Adipose tissue (tissue), 3 donors: ENCODE measurements around the gene ZDHHC21. TPM values are rescaled to one million over a fixed set of nuclear protein-coding genes. Genes with fewer than 3 reads are reported as not detected.

Experiments
- H3K27ac ChIP-seq: one replicate; pipeline ENCODE4 v1.5.1; 2013; ENCODE audit warnings: low read depth, low read length
- WGBS, 3 donors: extraction: QIAGEN DNeasy Blood & Tissue Kit; methylation state at CpG; one replicate each; pipeline ENCODE4 v1.1.7; 2013; 5-methylcytosine and 5-hydroxymethylcytosine counted together
- polyA plus RNA-seq, 3 donors: library from polyadenylated mRNA; stranded (reverse); fragments of 200-250 nt; gene quantifications; one replicate each; pipeline ENCODE4 v1.2.3, GENCODE V29; 2013
- donor health status: healthy with polysubstance abuse.
- donor health status: Bipolar disorder and iron deficiency.
- donor health status: healthy.

The ZDHHC21 gene
- polyA plus RNA-seq, 3 donors = 1.5 to 2.3 (median 1.9) TPM

DNA sequence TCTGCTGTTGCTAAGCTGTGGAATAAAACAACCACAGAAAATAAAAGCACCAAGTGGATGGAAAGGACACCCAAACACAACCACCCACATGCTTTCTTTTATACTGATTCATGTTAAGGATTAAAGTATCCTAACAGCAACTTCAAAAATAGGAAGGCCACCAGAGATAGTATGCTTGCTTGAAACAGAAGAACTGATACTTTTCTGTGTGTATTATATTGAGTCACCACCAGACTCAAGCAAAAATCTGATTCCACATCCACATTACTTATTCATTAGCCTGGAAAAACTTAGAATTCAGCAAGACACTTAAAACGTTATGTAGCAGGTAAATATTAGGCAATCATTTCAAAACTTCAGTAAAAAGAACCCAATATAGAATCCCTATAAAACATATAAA lies 52.3 kb downstream of the ZDHHC21 start:
- WGBS, 3 donors = 67 to 80% (median 72%) methylated on average over 1 of the region's 1 CpG
- H3K27ac ChIP-seq = no peak overlapping the region

DNA sequence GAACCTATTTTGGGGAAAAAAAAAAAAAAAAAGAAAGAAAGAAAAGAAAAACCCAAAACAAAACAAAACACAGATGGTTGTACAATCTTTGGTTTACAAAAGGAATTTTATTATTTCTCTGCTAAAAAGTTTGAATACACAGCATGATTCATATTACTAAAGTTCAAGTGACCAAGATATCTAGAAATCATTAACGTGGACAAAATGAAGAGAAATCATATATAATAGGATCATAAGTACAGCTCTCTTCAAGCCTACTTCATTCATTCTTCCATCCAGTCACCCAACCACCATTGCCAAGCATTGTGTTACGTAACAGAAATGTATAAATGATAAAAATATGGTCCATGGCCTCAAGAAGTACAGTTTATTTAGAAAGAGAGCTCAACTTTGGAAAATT lies 52.9 kb downstream of the ZDHHC21 start:
- no peak overlapping the region for H3K27ac ChIP-seq
- WGBS, 3 donors = 90 to 92% (median 92%) methylated on average over 2 of the region's 2 CpGs

DNA sequence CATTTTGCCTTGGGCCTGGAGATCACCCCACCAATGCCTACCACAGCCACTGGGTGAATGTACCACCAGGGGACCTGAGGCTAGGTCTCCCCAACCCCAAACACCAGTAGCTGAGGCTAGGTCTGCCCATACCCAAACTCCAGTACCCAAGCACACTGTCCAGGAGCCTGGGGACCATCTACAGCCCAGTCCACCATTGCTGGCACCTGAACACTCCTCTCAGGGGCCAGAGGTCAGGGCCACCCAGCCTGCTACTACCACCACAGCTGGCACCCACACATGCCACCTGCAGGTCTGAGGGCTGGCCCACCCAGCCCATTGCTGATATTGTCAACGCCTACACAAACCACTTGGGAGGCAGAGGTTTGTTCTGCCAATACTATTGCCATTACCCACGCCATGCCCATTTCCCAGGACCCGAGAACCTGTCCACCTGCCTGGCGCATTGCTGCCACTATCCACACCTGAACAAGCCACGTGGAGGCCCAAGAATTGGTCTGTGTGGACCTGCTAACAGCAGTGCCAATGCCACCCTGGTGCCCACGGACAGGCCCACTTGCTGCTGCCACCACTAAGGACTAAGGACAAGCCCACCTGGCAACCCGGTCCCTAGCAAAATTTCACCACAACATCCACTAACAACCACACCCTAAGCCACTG lies 59.2 kb downstream of the ZDHHC21 start:
- H3K27ac ChIP-seq = no peak overlapping the region
- WGBS, 3 donors = 96 to 98% (median 98%) methylated on average over 7 of the region's 7 CpGs

DNA sequence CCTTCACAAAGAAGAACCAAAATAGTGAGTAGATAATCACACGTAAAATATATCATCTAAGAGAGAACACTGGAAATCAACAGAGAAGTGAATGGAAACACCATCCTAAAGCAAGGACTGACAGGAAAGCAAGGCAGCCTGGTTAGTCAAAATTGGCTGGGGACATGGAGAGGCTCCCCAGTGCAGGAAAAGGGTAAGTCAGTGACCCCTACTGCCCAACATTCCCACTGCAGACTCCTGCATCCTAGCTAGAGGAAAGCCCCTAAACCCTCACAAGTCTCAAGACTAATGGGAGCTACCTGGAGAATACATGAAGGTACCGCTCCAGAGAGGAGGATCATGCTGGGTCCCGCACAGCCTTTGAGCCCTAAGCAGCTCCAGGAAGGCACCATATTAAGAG lies 60.1 kb downstream of the ZDHHC21 start:
- H3K27ac ChIP-seq = no peak overlapping the region
- WGBS, 3 donors = 97 to 99% (median 99%) methylated on average over 3 of the region's 3 CpGs

DNA sequence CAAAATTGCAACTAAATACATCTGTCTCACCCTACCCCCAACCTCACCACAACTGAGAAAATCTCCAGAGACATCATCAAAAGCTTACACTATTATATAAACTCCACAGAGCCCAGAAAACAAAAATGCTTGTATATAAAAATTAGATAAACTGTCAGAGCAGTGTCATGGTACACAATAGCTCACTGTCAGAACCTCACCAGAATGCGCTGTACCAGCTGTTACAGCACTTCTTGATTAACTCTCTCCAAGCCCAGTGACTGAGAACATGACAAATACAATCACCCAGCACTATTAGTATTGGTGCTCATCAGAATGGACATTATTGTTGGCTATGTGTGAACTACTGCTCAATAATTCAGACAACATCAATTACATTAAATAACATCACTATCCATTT lies 65.7 kb downstream of the ZDHHC21 start:
- 24 to 92% (median 88%) methylated on average over 1 of the region's 1 CpG for whole genome bisulfite sequencing, 3 donors
- no peak overlapping the region for H3K27ac ChIP-seq

DNA sequence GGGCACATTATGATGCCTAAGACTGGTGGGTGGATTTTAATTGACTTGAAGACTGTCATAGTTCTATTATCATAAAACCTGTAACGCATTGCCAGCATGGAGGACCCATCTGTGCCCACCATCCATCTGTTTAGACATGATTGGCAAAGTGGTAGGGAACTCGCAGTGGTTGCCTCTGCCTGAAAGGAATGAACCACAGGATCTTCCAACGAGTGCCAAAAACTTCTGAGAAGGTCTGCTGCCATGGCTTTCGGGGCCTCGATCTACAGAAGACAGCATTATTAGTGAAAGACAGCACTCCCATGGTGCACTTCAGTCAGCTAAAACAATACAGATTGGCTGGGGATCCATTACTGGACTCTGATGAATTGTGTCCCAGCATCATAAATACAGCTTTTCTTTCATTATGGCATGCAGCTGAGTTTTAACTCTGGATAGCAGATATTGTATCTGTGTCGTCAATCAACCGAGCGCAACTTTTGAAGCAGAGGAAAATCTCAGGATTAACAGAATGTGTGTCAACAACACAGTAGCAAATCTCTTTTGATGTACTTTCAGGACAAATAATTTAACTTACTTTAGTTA lies 74.3 kb downstream of the ZDHHC21 start:
- 79 to 96% (median 94%) methylated on average over 8 of the region's 8 CpGs for WGBS, 3 donors
- H3K27ac ChIP-seq = no peak overlapping the region

DNA sequence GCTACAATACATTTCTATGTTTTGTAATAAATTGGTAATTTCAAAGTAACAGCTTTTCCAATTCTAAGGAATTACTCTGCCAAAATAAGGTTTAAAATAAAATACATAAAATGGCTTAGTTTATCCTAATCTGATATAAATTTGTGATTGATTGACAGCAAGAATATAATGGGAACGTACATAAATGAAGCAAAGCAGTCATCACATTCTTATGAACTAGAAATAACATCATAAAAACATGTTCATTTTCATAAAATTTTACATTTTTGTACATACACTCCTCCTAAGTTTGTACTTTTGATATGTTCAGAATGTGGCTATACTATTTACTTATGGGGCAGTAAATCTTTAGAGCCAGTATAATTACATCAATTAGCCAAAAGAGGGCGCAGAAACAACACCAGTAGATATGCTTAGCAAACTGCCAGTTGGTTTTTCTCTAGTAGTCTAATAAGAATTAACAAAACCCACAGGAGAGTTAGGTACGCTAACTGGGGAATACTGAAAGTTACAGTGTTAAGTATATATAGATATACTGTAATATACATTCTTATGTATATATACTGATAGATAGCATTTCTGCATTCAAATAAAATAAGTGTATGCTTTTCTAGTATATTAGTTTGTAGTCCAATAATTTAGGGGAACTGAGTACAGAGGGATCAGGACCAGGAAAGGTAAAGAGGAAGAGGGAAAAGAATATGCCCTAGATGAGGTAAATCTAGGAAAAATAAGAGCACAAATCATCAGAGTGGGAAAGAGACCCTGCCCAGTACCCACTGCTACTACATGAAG lies 76.8 kb downstream of the ZDHHC21 start:
- H3K27ac ChIP-seq = no peak overlapping the region

DNA sequence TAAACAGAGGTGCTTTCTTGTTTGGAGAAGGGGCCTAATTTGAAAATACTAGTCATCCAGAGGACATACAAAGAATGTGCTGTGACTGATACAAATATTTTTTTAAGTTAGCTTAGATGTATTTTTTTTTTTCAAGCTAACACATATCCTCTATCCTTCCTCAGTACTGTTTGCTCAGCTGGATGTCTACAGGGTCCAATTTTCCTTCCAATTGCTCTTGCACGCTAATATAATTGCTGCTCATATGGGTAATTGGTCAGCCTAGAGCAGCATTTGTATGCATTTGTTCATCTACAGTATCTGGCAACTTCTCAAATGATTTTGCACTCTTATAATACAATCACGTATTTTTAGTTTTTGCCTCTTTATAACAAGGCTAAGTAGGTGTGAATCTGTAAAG lies 84.7 kb downstream of the ZDHHC21 start:
- H3K27ac ChIP-seq = no peak overlapping the region
- WGBS, 3 donors = 79 to 95% (median 88%) methylated on average over 2 of the region's 2 CpGs

More for the DNA sequence above, 76.8 kb downstream of the ZDHHC21 start:
- WGBS, 3 donors = 51 to 58% (median 55%) methylated on average over 3 of the region's 3 CpGs

DNA sequence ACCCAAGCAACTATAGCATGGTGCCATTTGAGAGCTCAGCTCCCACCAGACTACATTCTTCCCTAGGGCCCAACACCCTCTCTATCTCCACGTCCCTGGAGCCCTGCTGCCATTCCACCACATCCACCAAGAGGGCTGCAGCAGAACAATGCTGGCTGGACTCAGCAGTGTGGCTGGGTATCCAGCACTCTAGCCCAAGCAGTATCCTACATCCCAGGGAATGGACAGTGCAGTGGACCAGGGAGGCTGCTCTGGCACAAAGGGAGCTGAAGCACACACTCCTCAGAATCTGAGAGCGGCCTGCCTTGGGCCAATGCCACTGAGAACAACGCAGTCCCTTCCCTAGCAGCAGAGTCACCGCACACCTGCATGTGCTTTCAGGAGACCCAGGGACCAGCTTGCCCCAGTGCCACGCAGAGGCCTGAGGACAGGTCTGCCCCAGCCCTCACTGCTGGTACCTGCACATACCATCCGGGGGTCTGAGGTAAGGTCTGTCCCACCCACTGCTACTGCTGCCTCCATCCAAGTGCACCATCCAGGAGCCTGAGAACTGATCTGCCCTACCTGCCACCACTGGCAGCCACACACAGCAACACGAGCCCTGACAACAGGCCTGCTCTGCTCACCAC lies 95.9 kb downstream of the ZDHHC21 start:
- H3K27ac ChIP-seq = no peak overlapping the region
- 95 to 99% (median 98%) methylated on average over 7 of the region's 7 CpGs for WGBS, 3 donors

DNA sequence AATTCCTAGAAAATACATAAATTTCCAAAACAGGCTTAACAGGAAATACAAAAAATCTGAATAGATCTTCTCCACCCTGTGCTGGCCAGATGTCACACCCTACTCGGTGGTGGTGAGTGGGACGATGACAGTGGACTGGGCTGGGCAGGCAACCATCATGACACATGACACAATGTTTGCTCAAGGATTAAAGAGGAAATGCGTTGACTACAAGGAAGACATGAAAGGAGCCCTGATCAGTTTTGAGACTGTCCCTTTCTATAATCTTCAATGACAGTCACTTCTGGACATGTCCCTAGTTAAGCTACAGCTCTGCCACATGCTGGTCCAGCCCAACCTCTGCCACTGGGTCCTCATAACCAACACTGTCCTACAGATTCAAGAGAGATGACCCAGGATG lies 99.8 kb downstream of the ZDHHC21 start:
- no peak overlapping the region for H3K27ac ChIP-seq
- 91 to 94% (median 91%) methylated on average over 3 of the region's 3 CpGs for WGBS, 3 donors

DNA sequence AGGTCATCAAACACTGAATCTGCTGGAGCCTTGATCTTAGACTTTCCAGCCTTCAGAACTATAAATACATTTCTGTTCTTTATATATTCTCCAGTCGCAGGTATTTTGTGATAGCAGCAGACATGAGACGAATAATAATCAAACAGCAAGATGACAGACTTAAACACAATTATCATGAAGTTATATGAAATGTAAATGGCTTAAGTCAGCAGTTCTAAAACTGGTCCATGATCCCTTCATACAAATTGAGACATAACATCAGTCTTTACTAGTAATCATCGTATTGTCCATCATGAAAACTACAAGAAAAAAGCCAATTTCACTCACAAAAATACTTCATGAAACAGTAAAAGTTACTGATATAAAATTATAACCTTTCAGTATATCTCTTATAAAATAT lies 101.8 kb downstream of the ZDHHC21 start:
- 82 to 97% (median 96%) methylated on average over 3 of the region's 3 CpGs for WGBS, 3 donors
- no peak overlapping the region for H3K27ac ChIP-seq

DNA sequence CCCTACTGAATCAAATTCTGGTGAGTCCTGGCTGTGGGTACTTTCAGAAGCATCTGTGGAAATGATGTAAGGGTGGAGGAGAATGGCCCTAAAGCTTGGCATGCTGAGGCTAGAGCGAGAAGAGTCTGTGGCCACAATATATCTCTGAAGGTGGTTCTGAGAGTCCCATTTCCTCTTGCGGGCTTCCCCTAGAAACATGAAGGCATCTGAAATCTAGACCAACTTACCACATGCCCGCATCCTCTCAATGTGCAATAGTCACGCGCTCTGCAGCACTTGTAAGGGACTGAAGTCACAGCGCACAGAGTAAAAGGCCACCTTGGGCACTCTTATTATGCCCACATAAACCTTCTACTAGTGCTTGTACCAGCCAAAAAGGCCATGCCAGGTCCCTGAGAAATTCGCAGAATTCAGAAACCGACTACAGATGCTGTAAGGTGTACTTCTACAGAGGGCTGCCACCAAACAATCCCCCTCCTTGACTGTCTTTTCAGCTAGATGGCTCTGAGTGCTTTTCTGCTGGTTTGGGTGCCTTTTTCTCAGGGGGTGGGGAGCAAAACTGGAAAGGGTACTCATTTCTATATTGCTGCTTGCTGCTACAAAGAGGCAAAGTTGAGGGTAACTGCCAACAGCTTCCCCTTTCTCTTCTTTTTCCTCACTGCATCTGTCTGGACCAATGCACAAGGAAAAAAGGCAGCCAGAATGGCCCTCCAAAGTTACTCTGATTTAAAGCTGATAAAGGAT lies 107.3 kb downstream of the ZDHHC21 start:
- WGBS, 3 donors = 73 to 92% (median 82%) methylated on average over 8 of the region's 8 CpGs
- no peak overlapping the region for H3K27ac ChIP-seq

DNA sequence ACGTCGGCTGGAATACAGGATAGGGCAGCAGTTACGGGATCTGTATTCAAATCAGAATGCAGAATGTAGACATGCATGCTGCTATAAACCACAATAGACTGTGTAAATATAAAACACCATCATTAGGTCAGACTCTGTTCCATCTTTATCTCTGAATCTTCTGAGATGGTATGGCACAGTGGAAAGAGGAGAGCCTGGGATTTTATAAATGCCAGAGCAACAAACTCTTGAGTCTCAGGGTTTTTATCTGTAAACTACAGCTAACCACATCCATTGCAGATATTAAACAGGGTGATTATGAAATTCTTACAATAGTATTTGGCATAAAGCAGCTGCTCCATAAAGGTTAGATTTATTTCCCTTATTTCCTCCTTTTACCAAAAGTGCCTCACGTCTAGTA lies 108.7 kb downstream of the ZDHHC21 start:
- WGBS, 3 donors = 67 to 73% (median 69%) methylated on average over 4 of the region's 4 CpGs
- H3K27ac ChIP-seq = no peak overlapping the region

DNA sequence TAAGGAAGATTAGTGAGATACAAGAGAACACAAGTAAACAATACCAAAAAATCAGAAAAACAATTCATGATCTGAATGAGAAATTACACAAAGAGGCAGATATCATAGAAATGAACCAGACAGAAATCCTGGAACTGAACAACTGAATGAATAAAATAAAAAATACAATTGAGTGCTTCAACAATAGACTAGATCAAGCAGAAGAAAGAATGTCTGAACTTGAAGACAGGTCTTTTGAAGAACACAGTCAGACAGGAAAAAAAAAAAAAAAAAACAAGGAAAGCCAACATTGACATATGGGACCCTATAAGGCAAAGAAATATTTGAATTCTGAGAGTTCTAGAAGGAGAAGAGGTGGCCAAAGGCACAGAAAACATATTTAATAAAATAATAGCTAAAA lies 115.2 kb downstream of the ZDHHC21 start:
- H3K27ac ChIP-seq = no peak overlapping the region

DNA sequence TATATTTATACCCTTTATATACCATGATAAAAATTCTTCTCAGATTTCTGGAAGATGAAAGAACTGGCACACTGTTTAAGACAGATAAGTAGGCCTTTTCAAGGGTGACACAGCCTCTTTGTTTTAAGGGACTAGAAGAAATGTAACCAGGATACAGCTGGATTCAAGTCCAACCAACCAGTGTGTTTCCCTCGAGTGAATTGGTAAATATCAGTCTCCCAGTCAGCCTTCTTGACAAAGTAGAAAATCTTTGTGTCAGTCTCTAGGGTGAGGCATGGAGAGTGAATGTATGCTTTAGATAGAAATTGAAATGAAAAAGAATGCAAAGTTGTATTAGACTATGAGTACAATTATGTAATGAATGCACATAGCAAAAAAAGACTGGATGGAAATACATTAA lies 119.1 kb downstream of the ZDHHC21 start:
- no peak overlapping the region for H3K27ac ChIP-seq
- WGBS, 3 donors = 30 to 70% (median 61%) methylated on average over 1 of the region's 1 CpG

DNA sequence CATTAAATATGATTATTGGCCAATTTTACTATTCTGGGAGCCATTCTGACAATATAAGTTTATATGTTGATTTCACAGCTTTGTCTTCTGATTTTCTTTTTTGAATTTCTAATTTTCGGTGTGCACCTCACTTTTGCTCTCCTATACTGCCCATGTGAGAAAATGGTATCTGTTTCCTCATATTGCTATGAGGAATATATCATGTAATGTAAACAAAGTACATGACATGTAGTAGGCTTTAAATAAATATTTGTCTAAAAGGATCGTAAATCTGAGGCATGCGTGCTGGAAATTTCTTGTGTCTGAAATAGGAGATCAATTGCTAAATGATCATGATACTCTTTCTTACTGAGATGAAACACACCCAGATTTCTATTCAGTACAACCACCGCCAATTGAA lies 119.9 kb downstream of the ZDHHC21 start:
- WGBS, 3 donors = 50 to 80% (median 78%) methylated on average over 4 of the region's 4 CpGs
- no peak overlapping the region for H3K27ac ChIP-seq

DNA sequence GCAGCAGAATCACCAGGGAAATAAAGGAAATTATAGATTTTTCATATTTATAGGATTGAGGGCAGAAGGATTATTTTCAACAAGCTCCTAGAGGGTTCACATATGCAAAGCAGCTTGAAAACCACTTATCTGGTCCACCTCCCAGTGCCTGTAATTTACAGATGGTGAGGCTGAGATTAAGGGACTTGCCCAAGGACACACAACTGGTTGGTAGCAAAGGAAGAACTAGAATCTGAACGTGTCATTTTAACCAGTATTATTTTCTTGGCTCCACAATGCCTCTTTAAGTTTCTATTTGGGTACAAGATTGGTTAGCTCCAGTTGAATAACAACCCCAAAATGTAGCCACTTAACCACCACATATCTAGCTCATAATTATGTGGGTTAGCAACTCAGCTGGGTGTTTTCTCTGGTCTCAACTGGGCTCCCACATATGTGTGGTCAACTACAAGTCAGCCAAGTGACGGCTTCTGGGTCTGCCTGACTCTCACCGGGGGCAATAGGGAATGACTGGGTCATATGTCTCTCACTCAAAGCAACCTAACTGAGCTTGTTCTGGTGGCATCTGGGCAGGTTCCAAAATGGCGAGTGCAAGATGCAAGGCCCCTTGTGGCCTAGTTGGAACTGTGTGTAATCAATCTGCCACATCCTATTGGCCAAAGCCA lies 127.7 kb downstream of the ZDHHC21 start:
- H3K27ac ChIP-seq = no peak overlapping the region
- WGBS, 3 donors = 58 to 68% (median 63%) methylated on average over 4 of the region's 4 CpGs
